ENCODE measurements around the gene LRCH2. TPM values are rescaled to one million over a fixed set of nuclear protein-coding genes. Genes with fewer than 3 reads are reported as not detected.

Gene LRCH2
- total and polyA plus RNA-seq, 2 of the 4 experiments (the other 2 are of a cell fraction), result 2.6 to 4.3 TPM

- Histone ChIP-seq H4K20me1 (ENCODE audit: insufficient read depth, low read length) (no peaks in the 10 kb centered on the region), H3K9me1 (ENCODE audit: insufficient read depth, low read length) (0 out of 2 replicates have a peak, but pooled peaks cover 2% of the 10 kb centered on the region), H3K23ac (ENCODE audit: low read depth, low read length) (no peak overlapping the region), H3K79me1 (ENCODE audit: low read depth in 1 of 2, low read length in 2 of 2) (no peaks in the 10 kb centered on the region), H3K4me1 (ENCODE audit: control insufficient read depth, insufficient read depth, low read length) (no peaks in the 10 kb centered on the region; the same call in 1 of the 2 replicates), H3K56ac (ENCODE audit: extremely low read depth, insufficient read depth, low read length) (no peak overlapping the region), H3K4me2 (ENCODE audit: low read depth, low read length) (no peak overlapping the region), H3K9me3 (ENCODE audit: control insufficient read depth, insufficient read depth, low read length) (no peaks in the 10 kb centered on the region), H2AFZ (replicated peaks; ENCODE audit: low read length, poor library complexity) (no peak overlapping the region), H2BK5ac (ENCODE audit: low read depth, low read length, poor library complexity, severe bottlenecking) (no peak overlapping the region), H3K36me3 (ENCODE audit: control insufficient read depth, insufficient read depth, low read length) (0 out of 2 replicates have a peak, but pooled peaks cover 1% of the 10 kb centered on the region), H4K5ac (ENCODE audit: low read depth, low read length) (no peak overlapping the region), H3K27ac (ENCODE audit: insufficient read depth, low read length) (no peak overlapping the region), H3K9ac (ENCODE audit: low read depth, low read length) (no peak overlapping the region), H3K27me3 (ENCODE audit: control insufficient read depth, insufficient read depth, low read length) (peaks cover 3% of the 10 kb centered on the region; the same call in 1 of the 2 replicates), H2BK15ac (ENCODE audit: low read depth, low read length) (no peak overlapping the region), H4K8ac (ENCODE audit: low read depth in 2 of 2, low read length in 2 of 2) (no peak overlapping the region), H4K91ac (ENCODE audit: insufficient read depth, low read depth, low read length) (no peak overlapping the region), H2AK5ac (ENCODE audit: low read depth, low read length) (no peak overlapping the region), H2BK20ac (ENCODE audit: low read depth, low read length) (no peak overlapping the region), H2AK9ac (replicated peaks; ENCODE audit: low read depth, low read length, poor library complexity) (no peak overlapping the region), H3K18ac (ENCODE audit: low read depth, low read length) (no peak overlapping the region), H3K14ac (replicated peaks; ENCODE audit: low read depth, low read length) (no peak overlapping the region), H3K4ac (ENCODE audit: low read depth, low read length) (no peak overlapping the region), H2BK120ac (ENCODE audit: low read depth, low read length) (no peak overlapping the region), H3K4me3 (ENCODE audit: insufficient read depth, low read depth, low read length) (no peak overlapping the region)
- DNase-seq (peak; percentile 58), ATAC-seq (ENCODE audit: low read depth) (peak; percentile 49)
- ChIA-PET CTCF (no interaction called here), POLR2A (ENCODE audit: unreplicated experiment) (no interaction called here)
- BruUV-seq (replicated peaks), result no TSS peak
- no peak for TF ChIP-seq MXI1 (IDR thresholded peaks at IDR 0.05; ENCODE audit: borderline replicate concordance, low read depth, low read length)
- no peak for TF ChIP-seq ELK1 (IDR thresholded peaks at IDR 0.05; ENCODE audit: borderline replicate concordance, low read depth, low read length)
- TF ChIP-seq MAFK (IDR thresholded peaks at IDR 0.05; ENCODE audit: low read depth, low read length), result no peak
- no peak for TF ChIP-seq RFX5 (IDR thresholded peaks at IDR 0.05; ENCODE audit: low read depth, low read length)
- no peak for TF ChIP-seq CHD1 (IDR thresholded peaks at IDR 0.05; ENCODE audit: low read depth, low read length)
- no peak for TF ChIP-seq POLR2A (IDR thresholded peaks at IDR 0.05; ENCODE audit: low read depth, low read length)
- TF ChIP-seq FOS (IDR thresholded peaks at IDR 0.05; ENCODE audit: low read depth, low read length), result no peak
- no peak for TF ChIP-seq NFE2L2 (IDR thresholded peaks at IDR 0.05; ENCODE audit: low read depth, low read length)
- TF ChIP-seq CTCF (conservative IDR thresholded peaks at IDR 0.05; ENCODE audit: low read depth, low read length), result no peak
- TF ChIP-seq BHLHE40 (IDR thresholded peaks at IDR 0.05; ENCODE audit: low read depth, low read length), result no peak
- TF ChIP-seq SMC3 (IDR thresholded peaks at IDR 0.05; ENCODE audit: low read depth, low read length), result no peak
- no peak for TF ChIP-seq MAZ (IDR thresholded peaks at IDR 0.05; ENCODE audit: borderline replicate concordance, low read depth, low read length)
- no peak for TF ChIP-seq RCOR1 (IDR thresholded peaks at IDR 0.05; ENCODE audit: insufficient replicate concordance, low read length)
- TF ChIP-seq USF2 (IDR thresholded peaks at IDR 0.05; ENCODE audit: low read depth, low read length), result no peak
- no peak for TF ChIP-seq CEBPB (IDR thresholded peaks at IDR 0.05; ENCODE audit: low read depth, low read length)
- TF ChIP-seq RAD21 (IDR thresholded peaks at IDR 0.05; ENCODE audit: low read length), result no peak
- in situ Hi-C loops (cut with MboI; ENCODE audit: low sequenced_read_pairs), result no loop called here
- dilution Hi-C loops (cut with HindIII; ENCODE audit: low sequenced_read_pairs, unreplicated experiment), result no loop called here
- WGBS, 2 experiments (ENCODE audit: extremely low coverage in 2 of 2, insufficient read length in 1 of 2), result no CpG with 5 or more reads among the region's 4 CpGs
- intact Hi-C loops (cut with micrococcal nuclease), result no loop called here
Observed at GRCh38 chrX:115177932-115178331, 56.0 kb downstream of the LRCH2 start.
